Cardiac septum (tissue), 1 donor: Measurements from ENCODE around the gene DNAJC11. TPM values are rescaled to one million over a fixed set of nuclear protein-coding genes. Genes with fewer than 3 reads are reported as not detected.
"Not testable (repeated sequence)": the region's sequence is repeated elsewhere in the genome, so short reads cannot be mapped to it uniquely, and the experiment has no call there.

ENCODE experiments used
- DNase-seq: peaks from one replicate; pipeline ENCODE4 v3.0.0-alpha.2; 2020; ENCODE audit warnings: low spot score
- intact Hi-C: fragments of 100-400 bp; cut with DNase I; formaldehyde crosslinking; loops from one replicate; pipeline ENCODE4 v1.14.0; 2022
- total RNA-seq: library from RNA; stranded (reverse); fragmentation: NEBNext Ultra II Directional; extraction: Animal tissue kit (Norgen Biotek cat#: 25700); gene quantifications from one replicate; pipeline ENCODE4 v1.2.1, GENCODE V29; 2021
- donor health status: DM: no; HTN: no; CAD: no.

DNAJC11 gene
- total RNA-seq, 1 donor from 2014 or later: 49.4 TPM

DNA sequence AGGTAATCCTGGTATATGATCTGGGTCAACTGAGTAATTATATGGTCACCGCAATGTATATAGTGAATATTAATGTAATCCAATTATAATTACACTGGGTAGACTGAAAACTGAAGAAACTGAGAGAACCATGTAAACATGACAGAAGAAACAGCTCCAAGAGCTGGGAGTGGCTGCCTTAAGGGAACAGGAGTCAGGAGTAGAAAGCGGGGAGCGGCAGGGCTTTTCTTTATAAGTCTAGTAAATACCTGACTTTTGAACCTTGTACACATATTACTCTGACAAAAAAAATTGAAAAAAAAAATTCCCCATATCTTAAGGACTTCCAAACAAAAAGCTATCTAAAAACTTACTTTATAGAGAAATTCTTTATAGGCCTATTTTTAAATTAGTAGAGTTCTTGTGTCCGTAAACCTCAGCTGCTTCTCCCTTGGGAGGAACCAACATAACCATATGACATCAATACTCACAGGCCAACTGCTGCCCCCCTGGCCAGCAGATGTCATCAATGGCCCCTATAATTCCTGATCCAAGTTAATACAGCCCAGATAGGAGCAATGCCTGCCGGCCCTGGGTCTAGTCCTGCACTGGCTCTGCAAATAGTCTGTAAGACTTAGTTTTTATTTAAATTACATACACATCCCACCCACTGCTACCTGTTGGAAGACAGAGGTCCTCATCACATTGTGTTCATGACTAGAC lies 43.1 kb downstream of the DNAJC11 start:
- peak; percentile 44 for DNase-seq
- intact Hi-C loops: no loop called here

DNA sequence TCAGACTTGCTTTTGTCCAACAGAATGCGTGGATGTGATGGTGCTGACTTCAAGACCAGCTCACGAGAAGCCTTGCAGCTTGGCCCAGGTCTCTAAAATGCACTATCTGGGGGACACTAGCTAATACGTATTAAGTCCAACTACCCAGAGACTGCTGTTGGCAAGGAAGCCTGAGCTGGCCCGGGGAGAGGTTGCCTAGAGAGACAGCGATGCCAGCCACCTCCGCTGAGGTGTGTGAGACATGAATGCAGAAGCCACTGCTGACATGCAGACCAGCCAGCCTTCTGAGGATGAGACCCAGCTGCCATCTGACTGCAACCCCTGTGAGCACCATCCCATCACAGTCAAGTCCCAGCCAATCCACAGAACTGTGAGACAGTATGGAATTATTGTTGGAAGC lies 44.5 kb downstream of the DNAJC11 start:
- no peak for DNase-seq
- intact Hi-C loops: no loop called here

DNA sequence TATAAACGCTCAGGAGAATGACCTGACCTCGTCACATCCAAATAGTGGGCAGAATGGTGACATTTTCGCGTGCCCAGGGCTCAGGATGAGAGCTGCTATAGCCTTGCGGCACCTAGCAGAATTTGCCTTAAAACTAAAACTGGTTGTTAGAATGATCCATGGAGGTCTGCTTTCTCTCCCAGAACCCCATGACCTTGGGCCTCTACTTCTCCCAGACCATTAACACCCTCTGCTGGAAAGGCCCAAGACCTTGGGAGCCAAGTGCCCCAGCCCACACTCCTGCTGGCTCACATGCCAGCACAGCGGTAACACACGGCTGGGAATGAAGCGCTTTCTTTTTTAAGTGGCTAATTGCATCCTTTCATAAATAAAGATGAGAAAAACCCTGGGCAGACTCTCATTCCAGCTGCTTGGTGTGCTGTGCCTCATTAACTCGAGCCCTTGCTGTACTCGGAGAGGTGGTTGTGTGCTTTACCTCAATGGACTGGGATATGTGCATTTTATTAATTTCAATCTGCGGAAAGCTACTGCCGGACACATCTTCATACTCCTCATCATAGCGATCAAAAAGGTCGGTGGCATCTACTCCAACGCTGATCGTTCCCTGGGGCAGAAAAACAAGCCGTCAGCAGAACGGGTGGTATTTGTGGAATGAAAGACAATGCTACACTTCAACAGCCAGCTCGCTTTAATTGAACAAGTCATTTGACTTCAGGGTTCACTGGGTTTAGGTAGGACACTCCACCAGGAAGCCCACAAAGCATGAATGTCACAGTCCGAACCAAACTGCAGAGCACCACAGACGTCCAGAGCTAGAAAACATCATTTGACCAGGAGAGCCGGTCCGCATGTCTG lies 48.0 kb downstream of the DNAJC11 start:
- intact Hi-C loops: no loop called here

GRCh38 chr1:6652986-6653385 lies 48.6 kb downstream of the DNAJC11 start:
- intact Hi-C loops: no loop called here

More for the DNA sequence above, 48.0 kb downstream of the DNAJC11 start:
- no peak for DNase-seq

DNA sequence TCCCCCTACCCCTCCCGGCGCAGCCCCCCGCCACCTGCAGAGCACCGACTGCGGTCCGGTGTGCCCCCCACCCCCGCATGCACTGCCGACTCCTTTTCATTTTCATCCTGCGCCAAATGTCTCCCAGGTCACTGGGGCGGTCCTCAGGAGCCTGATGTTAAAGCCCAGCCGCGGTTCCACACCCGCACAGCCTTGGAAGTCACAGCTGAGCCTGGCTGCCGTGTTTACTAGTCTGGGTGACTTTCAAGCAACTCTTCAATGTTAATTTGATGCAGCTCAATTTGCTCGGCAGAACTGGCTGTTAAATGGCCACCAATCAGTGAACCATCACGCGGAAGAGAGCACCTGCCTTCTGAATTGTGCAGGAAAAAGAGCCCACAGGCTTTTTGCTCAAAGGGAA lies 49.7 kb downstream of the DNAJC11 start:
- intact Hi-C loops: no loop called here
- no peak for DNase-seq

More at GRCh38 chr1:6652986-6653385, 48.6 kb downstream of the DNAJC11 start:
- DNase-seq: no peak

DNA sequence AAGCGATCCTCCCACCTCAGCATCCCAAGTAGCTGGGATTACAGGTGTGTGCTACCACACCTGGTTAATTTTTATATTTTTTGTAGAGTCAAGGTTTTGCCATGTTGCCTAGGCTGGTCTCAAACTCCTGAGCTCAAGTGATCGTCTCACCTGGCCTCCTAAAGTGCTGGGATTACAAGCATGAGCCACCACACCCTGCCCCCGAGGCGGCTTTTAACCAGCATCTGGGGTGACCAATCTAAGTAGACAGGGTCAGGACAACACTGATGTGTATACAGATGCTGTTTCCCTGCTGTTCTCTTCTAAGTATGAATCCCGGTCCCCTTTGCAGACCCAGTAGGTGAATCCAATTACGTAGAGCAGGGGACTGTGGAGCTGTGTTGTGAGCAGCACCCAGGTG lies 53.1 kb downstream of the DNAJC11 start:
- no peak for DNase-seq
- intact Hi-C loops: loop anchor here (5.0 kb wide), 1 partner anchor 161 kb away; no protein-coding TSS in a partner anchor

DNA sequence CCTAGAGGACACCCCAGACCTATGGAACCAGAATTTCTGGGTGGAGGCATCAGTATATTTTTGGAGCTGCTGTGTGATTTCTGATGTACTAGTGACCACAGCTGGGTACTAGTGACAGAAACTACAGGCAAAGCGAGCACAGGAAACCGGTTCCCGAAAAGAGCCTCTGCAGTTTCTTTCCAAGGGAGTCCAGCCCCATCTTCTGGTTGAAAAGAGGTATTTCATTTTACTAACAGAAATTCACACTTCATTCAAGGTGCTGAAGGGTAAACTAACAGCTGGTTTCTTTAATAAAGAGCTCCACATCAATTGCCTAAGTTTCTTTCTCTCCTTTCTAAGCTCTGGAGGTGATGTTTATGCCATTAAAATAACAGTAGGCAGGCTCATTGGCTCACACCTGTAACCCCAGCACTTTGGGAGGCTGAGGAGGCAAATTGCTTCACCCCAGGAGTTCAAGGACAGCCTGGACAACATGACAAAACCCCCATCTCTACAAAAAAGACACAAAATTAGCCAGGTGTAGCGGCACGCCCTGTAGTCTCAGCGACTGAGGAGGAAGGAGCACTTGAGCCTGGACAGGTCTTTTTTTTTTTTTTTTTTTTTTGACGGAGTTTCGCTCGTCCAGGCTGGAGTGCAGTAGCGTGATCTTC lies 55.0 kb downstream of the DNAJC11 start:
- no peak for DNase-seq
- intact Hi-C loops: loop anchor here (5.0 kb wide), 1 partner anchor 159 kb away; no protein-coding TSS in a partner anchor

GRCh38 chr1:6645018-6645417 lies 56.6 kb downstream of the DNAJC11 start:
- DNase-seq: no peak
- intact Hi-C loops: loop anchor here (5.0 kb wide), 1 partner anchor 158 kb away; no protein-coding TSS in a partner anchor

- DNase-seq, intact Hi-C loops: not testable (repeated sequence)
These were observed 60.7 kb downstream of the DNAJC11 start for GRCh38 chr1:6640867-6641266.

DNA sequence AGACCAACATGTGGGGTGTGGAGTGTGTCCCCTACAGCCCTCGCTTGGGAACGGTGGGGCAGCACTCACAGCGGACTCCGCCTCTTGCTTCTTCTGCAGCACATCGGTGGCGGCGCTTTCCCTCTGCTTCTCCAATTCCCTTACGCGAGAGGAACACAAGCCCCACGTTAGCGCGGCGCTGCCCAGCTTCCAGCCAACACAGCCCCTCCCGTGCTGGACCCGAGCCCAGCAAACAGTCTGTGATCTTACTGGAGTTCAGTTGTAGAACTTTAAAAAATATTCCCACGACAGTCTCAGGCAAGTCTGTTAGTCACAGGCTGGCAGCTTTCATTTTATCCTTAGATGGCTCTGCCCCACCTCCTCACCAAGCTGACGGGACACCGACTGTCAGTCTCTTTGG lies 63.4 kb downstream of the DNAJC11 start:
- intact Hi-C loops: no loop called here
- DNase-seq: no peak

GRCh38 chr1:6637770-6638169 lies 63.8 kb downstream of the DNAJC11 start:
- intact Hi-C loops: no loop called here
- no peak for DNase-seq

GRCh38 chr1:6636778-6637177 lies 64.8 kb downstream of the DNAJC11 start:
- intact Hi-C loops, DNase-seq: not testable (repeated sequence)

- DNase-seq: no peak
- intact Hi-C loops: no loop called here
These were observed 65.5 kb downstream of the DNAJC11 start for GRCh38 chr1:6635910-6636760.

GRCh38 chr1:6635161-6635909 lies 66.3 kb downstream of the DNAJC11 start:
- no peak for DNase-seq
- intact Hi-C loops: no loop called here

DNA sequence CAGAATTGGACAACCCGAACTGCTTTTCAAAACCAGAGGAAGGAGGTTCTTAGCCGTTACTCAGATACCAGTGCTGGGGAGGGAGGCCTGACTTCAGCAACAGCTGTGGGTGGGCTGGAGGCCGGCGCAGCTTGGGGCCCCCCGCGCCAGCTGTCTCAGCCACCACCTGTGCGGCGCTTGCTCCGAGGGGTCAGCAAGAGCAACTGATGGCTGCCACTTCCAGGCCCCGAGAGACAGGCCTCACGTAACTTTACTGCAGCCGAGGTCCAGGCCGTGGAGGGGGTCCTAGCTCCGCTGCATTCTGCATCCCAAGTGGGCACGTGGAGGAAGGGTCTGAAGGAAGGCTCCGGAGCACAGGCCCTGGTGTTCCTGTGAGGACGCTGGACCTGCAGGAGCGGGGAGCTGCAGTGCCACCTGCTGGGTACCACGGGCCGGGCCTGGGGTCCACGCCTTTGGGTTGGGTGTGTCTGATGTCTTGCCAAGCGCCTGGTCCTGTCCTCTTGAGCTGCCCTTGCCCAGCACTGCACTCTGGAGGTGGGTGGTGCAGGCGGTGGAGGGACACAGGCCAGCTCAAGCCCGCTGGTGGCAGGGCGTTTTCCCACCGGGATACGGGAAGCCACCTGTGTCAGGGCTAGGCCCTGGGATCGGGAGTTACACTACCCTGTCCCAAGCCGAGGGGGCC lies 67.1 kb downstream of the DNAJC11 start:
- intact Hi-C loops: no loop called here
- peak; percentile 84 for DNase-seq

GRCh38 chr1:6632588-6633514 lies 68.8 kb downstream of the DNAJC11 start:
- intact Hi-C loops: no loop called here
- no peak for DNase-seq

DNA sequence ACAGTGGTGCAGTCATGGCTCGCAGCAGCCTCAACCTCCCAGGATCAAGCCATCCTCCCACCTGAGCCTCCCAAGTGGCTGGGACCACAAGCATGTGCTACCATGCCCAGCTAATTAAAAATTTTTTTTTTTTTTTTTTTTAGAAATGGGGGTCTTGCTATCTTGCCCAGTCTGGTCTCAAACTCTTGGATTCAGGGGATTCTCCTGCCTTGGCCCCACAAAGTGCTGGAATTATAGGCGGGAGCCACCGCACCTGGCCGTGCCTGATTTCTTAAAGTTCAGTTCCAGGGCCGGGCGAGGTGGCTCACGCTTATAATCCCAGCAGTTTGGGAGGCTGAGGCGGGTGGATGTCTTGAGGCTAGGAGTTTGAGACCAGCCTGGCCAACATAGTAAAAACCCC lies 70.6 kb downstream of the DNAJC11 start:
- no peak for DNase-seq
- intact Hi-C loops: no loop called here
